Activated CD4-positive, alpha-beta memory T cell treated with anti-CD3 and anti-CD28 coated beads for 36 hours (primary cell): ENCODE data around the gene TNFAIP3. TPM values are rescaled to one million over a fixed set of nuclear protein-coding genes. Genes with fewer than 3 reads are reported as not detected.
A peak's percentile ranks its signal among the peaks of the same experiment; 100 is the strongest.
"Not testable (repeated sequence)": the region's sequence is repeated elsewhere in the genome, so short reads cannot be mapped to it uniquely, and the experiment has no call there.

Source experiments
- CTCF ChIA-PET: fragments of 350-600 bp; sonication (Branson Sonifier 250); formaldehyde crosslinking; loops from one replicate; lab custom pipeline; 2021; ENCODE audit warnings: antibody characterized with exemption, inconsistent platforms; lab: Charles Lee
- POLR2A ChIA-PET: fragments of 350-600 bp; sonication (Branson Sonifier 250); formaldehyde crosslinking; loops from one replicate; lab custom pipeline; 2021; ENCODE audit warnings: antibody characterized with exemption; lab: Charles Lee
- DNase-seq: peaks from one replicate; pipeline ENCODE4 v3.0.0-alpha.2; 2020
- H3K27ac Mint-ChIP-seq: one replicate; pipeline ENCODE4 v1.8.0; 2021; ENCODE audit warnings: mixed read lengths
- H3K27me3 Mint-ChIP-seq: one replicate; pipeline ENCODE4 v1.8.0; 2021; ENCODE audit warnings: mixed read lengths
- H3K36me3 Mint-ChIP-seq: one replicate; pipeline ENCODE4 v1.8.0; 2021; ENCODE audit warnings: mixed read lengths
- H3K4me1 Mint-ChIP-seq: one replicate; pipeline ENCODE4 v1.8.0; 2021; ENCODE audit warnings: low read depth, mixed read lengths
- H3K4me3 Mint-ChIP-seq: one replicate; pipeline ENCODE4 v1.8.0; 2021; ENCODE audit warnings: mild to moderate bottlenecking, mixed read lengths
- H3K9me3 Mint-ChIP-seq: one replicate; pipeline ENCODE4 v1.8.0; 2021; ENCODE audit warnings: mixed read lengths
- intact Hi-C: fragments of 100-400 bp; cut with micrococcal nuclease; formaldehyde crosslinking; loops from one replicate; pipeline ENCODE4 v1.15.1; 2023
- total RNA-seq, 2 experiments: library from RNA; stranded (reverse); gene quantifications; one replicate each; pipeline ENCODE4 v1.2.3, GENCODE V29; 2021

Gene TNFAIP3
- total RNA-seq, 2 experiments from 2014 or later, result 259 to 267 TPM

DNA sequence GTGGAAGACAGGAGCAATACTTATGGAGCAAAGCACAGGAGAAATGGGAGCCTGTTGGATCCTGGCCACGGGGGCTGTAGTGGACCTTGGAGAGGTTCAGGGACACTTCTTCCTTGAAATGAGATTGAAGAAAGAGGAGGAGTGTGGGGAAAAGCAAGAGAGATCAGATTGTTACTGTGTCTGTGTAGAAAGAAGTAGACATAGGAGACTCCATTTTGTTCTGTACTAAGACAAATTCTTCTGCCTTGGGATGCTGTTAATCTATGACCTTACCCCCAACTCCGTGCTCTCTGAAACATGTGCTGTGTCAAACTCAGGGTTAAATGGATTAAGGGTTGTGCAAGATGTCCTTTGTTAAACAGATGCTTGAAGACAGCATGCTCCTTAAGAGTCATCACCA, 22.7 kb upstream of the TNFAIP3 start:
- POLR2A ChIA-PET, H3K27ac Mint-ChIP-seq, DNase-seq, intact Hi-C loops, H3K36me3 Mint-ChIP-seq, H3K4me3 Mint-ChIP-seq, H3K27me3 Mint-ChIP-seq, CTCF ChIA-PET, H3K4me1 Mint-ChIP-seq: not testable (repeated sequence)
- H3K9me3 Mint-ChIP-seq, result peaks cover 21% of the 10 kb centered on the region

DNA sequence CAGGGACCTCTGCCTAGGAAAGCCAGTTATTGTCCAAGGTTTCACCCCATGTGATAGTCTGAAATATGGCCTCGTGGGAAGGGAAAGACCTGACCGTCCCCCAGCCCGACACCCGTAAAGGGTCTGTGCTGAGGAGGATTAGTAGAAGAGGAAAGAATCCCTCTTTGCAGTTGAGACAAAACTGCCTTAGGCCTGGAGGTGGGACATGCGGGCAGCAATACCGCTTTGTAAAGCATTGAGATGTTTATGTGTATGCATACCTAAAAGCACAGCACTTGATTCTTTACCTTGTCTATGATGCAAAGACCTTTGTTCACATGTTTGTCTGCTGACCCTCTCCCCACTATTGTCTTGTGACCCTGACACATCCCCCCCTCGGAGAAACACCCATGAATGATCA, 22.3 kb upstream of the TNFAIP3 start:
- peaks cover 16% of the 10 kb centered on the region for H3K9me3 Mint-ChIP-seq
- H3K4me3 Mint-ChIP-seq, intact Hi-C loops, H3K4me1 Mint-ChIP-seq, POLR2A ChIA-PET, H3K36me3 Mint-ChIP-seq, H3K27me3 Mint-ChIP-seq, H3K27ac Mint-ChIP-seq, DNase-seq, CTCF ChIA-PET: not testable (repeated sequence)

- Mint-ChIP-seq H3K36me3 (peaks cover under 1% of the 10 kb centered on the region), H3K27me3 (no peaks in the 10 kb centered on the region), H3K4me1 (peaks cover 12% of the 10 kb centered on the region), H3K9me3 (peaks cover 9% of the 10 kb centered on the region), H3K4me3 (no peak overlapping the region), H3K27ac (no peak overlapping the region)
- intact Hi-C loops, result no loop called here
- ChIA-PET POLR2A (no interaction called here), CTCF (no interaction called here)
- DNase-seq, result no peak
Measured at GRCh38 chr6:137845460-137845859, 21.6 kb upstream of the TNFAIP3 start.

DNA sequence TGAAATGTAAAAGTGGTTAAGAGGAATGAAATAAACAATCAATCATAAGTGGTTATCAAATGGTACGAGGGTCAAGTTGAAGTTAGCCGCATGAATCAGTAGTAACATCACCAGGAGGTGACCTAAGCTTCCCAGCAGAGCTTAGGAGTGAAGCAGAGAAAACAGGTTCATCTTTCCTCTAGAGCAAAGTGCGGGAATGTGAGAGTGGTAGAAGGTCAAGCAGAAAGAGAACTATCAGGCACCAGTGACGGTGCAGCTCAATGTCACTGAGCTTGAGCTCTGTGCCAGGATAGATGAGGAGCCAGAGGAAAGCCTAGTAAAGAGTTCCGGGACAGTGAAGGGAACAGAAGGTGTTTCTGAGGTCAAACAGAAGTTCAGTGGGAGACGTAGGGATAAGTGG, 20.8 kb upstream of the TNFAIP3 start:
- H3K27me3 Mint-ChIP-seq, result no peaks in the 10 kb centered on the region
- CTCF ChIA-PET, result no interaction called here
- intact Hi-C loops, result no loop called here
- no peak overlapping the region for H3K4me3 Mint-ChIP-seq
- H3K9me3 Mint-ChIP-seq, result peaks cover 1% of the 10 kb centered on the region
- no peak for DNase-seq
- no peak overlapping the region for H3K27ac Mint-ChIP-seq
- POLR2A ChIA-PET, result interaction anchor here (1.2 kb wide), 1 partner anchor 18 kb away, joined by 3 read pairs; no protein-coding TSS in a partner anchor
- no peaks in the 10 kb centered on the region for H3K36me3 Mint-ChIP-seq
- peaks cover 20% of the 10 kb centered on the region for H3K4me1 Mint-ChIP-seq

- H3K27ac Mint-ChIP-seq, result no peak overlapping the region
- H3K27me3 Mint-ChIP-seq, result no peaks in the 10 kb centered on the region
- H3K4me3 Mint-ChIP-seq, result no peak overlapping the region
- DNase-seq, result no peak
- ChIA-PET CTCF (no interaction called here), POLR2A (interaction anchor here (1.2 kb wide), 1 partner anchor 19 kb away, joined by 3 read pairs; no protein-coding TSS in a partner anchor)
- intact Hi-C loops, result no loop called here
- no peaks in the 10 kb centered on the region for H3K36me3 Mint-ChIP-seq
- peaks cover 26% of the 10 kb centered on the region for H3K4me1 Mint-ChIP-seq
- H3K9me3 Mint-ChIP-seq, result no peaks in the 10 kb centered on the region
Measured at GRCh38 chr6:137846772-137847313, 20.2 kb upstream of the TNFAIP3 start.

DNA sequence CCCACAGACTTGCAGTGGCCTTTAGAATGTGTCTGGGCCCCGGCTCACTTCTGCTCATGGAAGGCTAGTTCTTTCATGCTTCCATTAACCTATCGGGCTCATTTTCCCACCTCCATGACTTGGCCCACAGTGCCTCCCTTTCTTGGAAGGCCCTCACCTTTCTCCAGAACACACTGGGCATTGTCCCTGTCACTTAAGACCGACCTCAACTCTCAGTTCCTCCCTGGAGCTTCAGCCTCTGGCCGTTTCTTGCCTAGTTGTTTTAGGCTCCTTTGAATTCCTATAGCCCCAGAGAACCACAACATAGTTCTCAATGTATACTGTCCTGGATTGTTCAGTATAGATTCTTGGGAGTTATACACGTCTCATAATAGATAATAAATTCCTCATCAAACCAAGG, 19.3 kb upstream of the TNFAIP3 start:
- ChIA-PET CTCF (no interaction called here), POLR2A (interaction anchor here (1.2 kb wide), 1 partner anchor 20 kb away, joined by 3 read pairs; no protein-coding TSS in a partner anchor)
- Mint-ChIP-seq H3K27ac (no peak overlapping the region), H3K9me3 (no peaks in the 10 kb centered on the region), H3K36me3 (no peaks in the 10 kb centered on the region), H3K4me3 (no peak overlapping the region), H3K27me3 (no peaks in the 10 kb centered on the region), H3K4me1 (peaks cover 35% of the 10 kb centered on the region)
- intact Hi-C loops, result no loop called here
- no peak for DNase-seq

DNA sequence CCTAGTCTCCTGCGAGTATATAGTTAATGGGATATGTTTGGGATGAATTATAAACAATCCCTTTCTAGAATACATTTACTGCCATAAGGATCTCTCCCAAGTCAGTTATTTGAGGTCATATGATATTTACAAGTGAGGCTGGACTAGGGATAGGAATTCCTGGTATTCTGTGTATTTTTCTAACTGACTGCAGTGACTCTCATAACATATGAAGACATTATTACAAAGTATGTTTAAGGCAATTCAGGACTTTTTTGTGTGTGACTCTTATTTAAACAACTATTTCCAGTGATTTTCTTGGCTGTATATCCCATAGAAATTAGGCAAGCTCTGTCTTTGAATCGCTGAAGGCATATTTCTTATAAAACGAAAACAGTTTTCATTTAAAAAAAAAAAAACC, 18.4 kb upstream of the TNFAIP3 start:
- ChIA-PET CTCF (no interaction called here), POLR2A (interaction anchor here (0.7 to 2.2 kb wide), 2 partner anchors 23 to 29 kb away, joined by 3 to 13 read pairs; no protein-coding TSS in a partner anchor)
- Mint-ChIP-seq H3K27ac (no peak overlapping the region), H3K9me3 (no peaks in the 10 kb centered on the region), H3K36me3 (no peaks in the 10 kb centered on the region), H3K4me1 (peaks cover 35% of the 10 kb centered on the region), H3K27me3 (no peaks in the 10 kb centered on the region), H3K4me3 (no peak overlapping the region)
- intact Hi-C loops, result loop anchor here (1.0 kb wide), 11 partner anchors 18 to 191 kb away; no protein-coding TSS in a partner anchor
- no peak for DNase-seq

GRCh38 chr6:137849181-137849980, 17.7 kb upstream of the TNFAIP3 start:
- peaks cover 35% of the 10 kb centered on the region for H3K4me1 Mint-ChIP-seq
- no peak overlapping the region for H3K4me3 Mint-ChIP-seq
- peak overlapping the region; percentile 79 for H3K27ac Mint-ChIP-seq
- ChIA-PET POLR2A (interaction anchor here (0.6 to 2.2 kb wide), 6 partner anchors 18 to 133 kb away, joined by 3 to 13 read pairs (median 4); no protein-coding TSS in a partner anchor), CTCF (interaction anchor here (0.9 to 1.2 kb wide), 4 partner anchors 18 to 50 kb away, joined by 3 to 4 read pairs (median 4); partner anchors contain the start of gene TNFAIP3)
- no peaks in the 10 kb centered on the region for H3K9me3 Mint-ChIP-seq
- peak; percentile 78 for DNase-seq
- no peaks in the 10 kb centered on the region for H3K27me3 Mint-ChIP-seq
- no peaks in the 10 kb centered on the region for H3K36me3 Mint-ChIP-seq
- intact Hi-C loops, result loop anchor here (1.0 kb wide), 11 partner anchors 17 to 192 kb away; no protein-coding TSS in a partner anchor

- no peaks in the 10 kb centered on the region for H3K27me3 Mint-ChIP-seq
- ChIA-PET POLR2A (interaction anchor here (0.6 to 2.2 kb wide), 4 partner anchors 21 to 134 kb away, joined by 3 to 13 read pairs (median 5); no protein-coding TSS in a partner anchor), CTCF (interaction anchor here (0.9 to 1.2 kb wide), 4 partner anchors 17 to 50 kb away, joined by 3 to 4 read pairs (median 4); partner anchors contain the start of gene TNFAIP3)
- no peaks in the 10 kb centered on the region for H3K36me3 Mint-ChIP-seq
- H3K4me1 Mint-ChIP-seq, result peaks cover 35% of the 10 kb centered on the region
- intact Hi-C loops, result loop anchor here (1.0 to 2.0 kb wide), 12 partner anchors 16 to 193 kb away; no protein-coding TSS in a partner anchor
- H3K9me3 Mint-ChIP-seq, result no peaks in the 10 kb centered on the region
- no peak for DNase-seq
- no peak overlapping the region for H3K4me3 Mint-ChIP-seq
- peak overlapping the region; percentile 79 for H3K27ac Mint-ChIP-seq
Measured at GRCh38 chr6:137849981-137850714, 16.9 kb upstream of the TNFAIP3 start.

GRCh38 chr6:137850816-137851602, 16.1 kb upstream of the TNFAIP3 start:
- intact Hi-C loops, result loop anchor here (1.0 to 2.0 kb wide), 2 partner anchors 127 to 152 kb away; no protein-coding TSS in a partner anchor
- H3K9me3 Mint-ChIP-seq, result no peaks in the 10 kb centered on the region

More at GRCh38 chr6:137850816-137851602, 16.1 kb upstream of the TNFAIP3 start:
- ChIA-PET POLR2A (interaction anchor here (0.9 to 2.1 kb wide), 5 partner anchors 16 to 151 kb away, joined by 3 to 9 read pairs (median 6); partner anchors contain the start of gene TNFAIP3), CTCF (interaction anchor here (0.6 to 1.2 kb wide), 7 partner anchors 16 to 143 kb away, joined by 3 read pairs; partner anchors contain the start of gene TNFAIP3)
- Mint-ChIP-seq H3K36me3 (peaks cover 6% of the 10 kb centered on the region), H3K27ac (peak overlapping the region; percentile 79), H3K4me1 (peaks cover 35% of the 10 kb centered on the region), H3K4me3 (no peak overlapping the region), H3K27me3 (no peaks in the 10 kb centered on the region)
- DNase-seq, result peak; percentile 62
